GM12872 (cell line): Measurements from ENCODE around the gene GALNS.

Experiments used
- CTCF ChIP-seq: IDR thresholded peaks from 3 replicates; pipeline ENCODE4 v1.5.1; 2011; ENCODE audit warnings: low read depth, mild to moderate bottlenecking, low read length, moderate library complexity; ENCODE audit not compliant: insufficient read depth

The GALNS gene

GRCh38 chr16:88814144-88814502 lies 42.6 kb downstream of the GALNS start:
- TF ChIP-seq CTCF = no peak

- no peak for TF ChIP-seq CTCF
Measured at GRCh38 chr16:88813269-88814143, 43.2 kb downstream of the GALNS start.

GRCh38 chr16:88812513-88813268 lies 44.1 kb downstream of the GALNS start:
- no peak for TF ChIP-seq CTCF

- peak; percentile 16; the same call in 1 of the 3 replicates for TF ChIP-seq CTCF
Measured at GRCh38 chr16:88811769-88812512, 44.8 kb downstream of the GALNS start, which contains the start of gene APRT. Gene APRT, minus strand, starts transcription at chr16:88811928. Its CDS starts 29 bp downstream, at chr16:88811899.

- TF ChIP-seq CTCF = no peak
Measured at GRCh38 chr16:88810912-88811768, 45.6 kb downstream of the GALNS start.

GRCh38 chr16:88810166-88810911 lies 46.4 kb downstream of the GALNS start:
- TF ChIP-seq CTCF = no peak
